Stimulated activated CD8-positive, alpha-beta memory T cell treated with anti-CD3 and anti-CD28 coated beads, Interleukin-7, amount 100 ng/mL, for 4 hours (primary cell): ENCODE measurements around the gene SIAH1.
"Not testable (repeated sequence)": the region's sequence is repeated elsewhere in the genome, so short reads cannot be mapped to it uniquely, and the experiment has no call there.

Experiments used
- DNase-seq, 2 donors: peaks; one replicate each; pipeline ENCODE4 v3.0.0-alpha.2; 2020; ENCODE audit warnings: low read depth in 2 of 2

The SIAH1 gene, protein sequence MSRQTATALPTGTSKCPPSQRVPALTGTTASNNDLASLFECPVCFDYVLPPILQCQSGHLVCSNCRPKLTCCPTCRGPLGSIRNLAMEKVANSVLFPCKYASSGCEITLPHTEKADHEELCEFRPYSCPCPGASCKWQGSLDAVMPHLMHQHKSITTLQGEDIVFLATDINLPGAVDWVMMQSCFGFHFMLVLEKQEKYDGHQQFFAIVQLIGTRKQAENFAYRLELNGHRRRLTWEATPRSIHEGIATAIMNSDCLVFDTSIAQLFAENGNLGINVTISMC

DNA sequence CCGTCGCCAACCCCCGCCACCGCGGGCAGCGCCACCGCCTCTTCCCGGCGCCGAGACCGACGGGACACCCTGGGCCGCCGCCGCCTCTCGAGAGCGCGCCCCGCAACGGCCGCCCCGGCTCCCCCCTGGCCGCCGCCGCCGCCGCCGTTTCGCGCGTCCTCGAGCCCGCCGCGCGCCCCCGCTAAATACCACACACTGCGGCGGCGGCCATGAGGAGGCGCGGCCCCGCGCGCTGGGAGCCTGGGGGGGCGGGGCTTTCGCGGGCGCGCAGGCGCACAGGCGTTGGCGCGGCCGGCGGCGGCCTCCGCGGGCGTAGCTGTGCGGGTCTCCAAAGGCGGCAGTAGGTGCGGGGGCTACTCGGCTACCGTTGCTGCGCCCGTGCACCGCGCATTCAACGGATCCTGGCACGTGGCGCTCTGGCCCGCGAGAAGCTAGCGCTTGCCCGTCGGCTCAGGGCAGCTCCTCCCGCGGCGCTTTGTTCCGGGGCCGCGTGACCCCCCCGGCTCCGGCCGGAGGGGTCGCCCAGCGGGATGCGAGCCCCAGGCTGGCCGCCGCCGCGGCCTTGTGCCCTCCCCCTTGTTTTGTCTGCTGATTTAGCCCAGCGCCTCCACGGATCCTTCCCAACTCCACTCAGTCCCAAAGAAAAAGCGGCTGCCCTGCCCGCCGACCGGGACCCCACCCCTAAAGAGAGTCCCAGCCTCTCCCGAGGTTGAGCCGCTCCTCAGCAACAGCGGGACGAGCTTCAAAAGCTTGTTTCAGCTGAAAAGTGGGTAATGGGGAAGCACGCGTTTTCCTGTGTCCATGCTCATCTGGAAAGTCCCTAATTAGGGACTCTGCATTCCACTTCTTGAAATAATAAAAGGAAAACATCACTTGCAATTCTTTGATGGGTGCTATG, at the start of gene SIAH1:
Gene SIAH1 (minus strand): TSS at position 161 of the 898 bp plus-strand sequence. CDS start 22,985 bp downstream, outside the sequence.
- peak; percentile 59 to 83 for DNase-seq

DNA sequence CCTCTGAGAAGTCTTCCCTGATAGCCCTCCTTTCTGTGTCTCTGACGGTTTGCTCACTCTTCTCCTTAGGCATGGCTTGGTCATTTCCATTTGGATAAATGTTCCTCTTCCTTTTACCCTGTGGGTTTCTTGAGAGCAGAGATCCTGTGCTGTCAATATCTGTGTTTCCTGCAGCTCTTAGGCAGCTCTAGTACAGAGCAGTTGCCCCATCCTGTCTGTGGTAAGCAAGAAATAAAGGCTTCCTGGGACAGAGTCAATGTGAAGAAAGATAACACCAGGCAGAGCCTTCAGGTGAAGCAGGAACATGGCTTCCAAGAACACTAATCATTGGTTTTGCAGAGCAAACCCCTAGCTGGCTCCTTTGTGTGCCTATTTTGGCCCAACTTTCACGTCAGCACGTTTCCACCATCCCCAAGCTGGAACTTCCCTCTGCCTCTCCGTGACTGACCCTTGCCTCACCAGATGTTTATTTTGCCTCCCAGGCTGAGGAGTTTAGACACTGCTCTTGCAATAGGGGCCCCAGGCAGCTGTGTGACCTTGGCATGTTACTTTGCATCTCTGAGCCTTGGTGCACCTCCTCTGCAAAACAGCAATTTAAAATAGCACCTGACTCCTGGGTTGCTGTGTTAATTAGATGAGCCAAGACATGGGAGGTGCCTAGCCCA, 49.6 kb upstream of the SIAH1 start:
- no peak for DNase-seq

DNA sequence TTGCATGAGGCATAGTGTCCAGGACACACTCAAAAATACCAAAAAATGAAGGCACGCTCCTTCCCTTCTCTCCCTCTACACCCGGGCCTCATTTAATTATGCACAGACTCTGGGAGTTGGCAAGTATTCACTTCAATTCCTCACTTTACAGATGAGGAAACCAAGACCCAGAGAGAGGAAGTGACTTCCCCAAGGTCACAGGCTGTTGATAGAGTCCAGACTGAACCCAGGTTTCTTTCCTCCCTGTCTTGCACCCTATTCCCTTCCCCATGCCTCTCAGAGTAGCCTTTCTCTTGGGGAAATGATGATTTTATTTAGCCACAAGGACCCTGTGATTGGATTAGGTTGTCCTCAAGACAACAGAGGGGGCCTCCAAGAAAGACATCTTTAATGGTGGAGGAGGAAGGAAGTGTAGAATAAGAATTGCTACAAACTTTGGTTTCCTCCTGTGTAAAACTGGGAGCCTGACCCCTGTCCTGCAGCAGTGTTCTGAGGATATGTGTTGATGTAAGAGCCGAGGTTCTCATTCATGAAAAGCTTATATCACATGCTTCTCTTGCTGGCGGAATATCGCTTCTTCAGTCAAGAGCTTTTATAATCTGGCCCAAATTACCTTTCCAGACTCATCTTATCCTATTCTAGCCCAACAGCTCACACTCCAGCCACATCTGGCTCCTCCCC, 48.8 kb upstream of the SIAH1 start:
- DNase-seq = no peak

DNA sequence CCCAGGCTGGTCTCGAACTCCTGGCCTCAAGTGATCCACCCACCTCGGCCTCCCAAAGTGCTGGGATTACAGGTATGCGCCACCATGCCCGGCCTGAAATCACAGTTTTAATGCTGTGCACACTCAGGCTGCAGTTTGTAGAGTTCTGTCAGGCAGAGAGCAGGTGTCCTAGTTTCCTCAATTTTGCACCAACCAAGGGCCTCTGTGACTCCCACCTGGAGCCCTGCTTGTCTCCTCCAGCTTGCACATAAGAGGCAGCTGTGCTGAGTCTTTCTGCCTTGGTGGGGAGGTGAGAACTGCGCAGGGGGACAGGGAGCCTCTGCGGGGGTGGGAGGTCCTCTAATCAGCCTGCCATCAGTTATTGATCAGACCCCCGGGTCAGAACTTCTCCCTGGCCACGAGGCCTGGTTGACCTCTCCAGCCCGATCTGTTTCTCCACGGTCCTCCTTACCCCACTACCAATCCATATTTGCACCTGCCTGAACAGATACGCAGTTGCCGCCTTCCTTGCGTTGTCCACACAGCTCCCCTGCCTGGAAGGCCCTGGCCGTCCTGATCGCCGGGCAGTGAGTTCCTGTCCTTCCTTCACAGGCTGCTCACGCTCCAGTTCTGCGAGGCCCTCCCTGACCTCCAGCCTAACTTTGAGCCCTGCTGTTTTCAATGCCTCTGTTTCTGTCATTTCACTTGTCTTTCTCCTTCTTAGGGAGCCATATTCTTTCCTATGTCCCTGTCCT, 48.1 kb upstream of the SIAH1 start:
- DNase-seq = no peak

DNA sequence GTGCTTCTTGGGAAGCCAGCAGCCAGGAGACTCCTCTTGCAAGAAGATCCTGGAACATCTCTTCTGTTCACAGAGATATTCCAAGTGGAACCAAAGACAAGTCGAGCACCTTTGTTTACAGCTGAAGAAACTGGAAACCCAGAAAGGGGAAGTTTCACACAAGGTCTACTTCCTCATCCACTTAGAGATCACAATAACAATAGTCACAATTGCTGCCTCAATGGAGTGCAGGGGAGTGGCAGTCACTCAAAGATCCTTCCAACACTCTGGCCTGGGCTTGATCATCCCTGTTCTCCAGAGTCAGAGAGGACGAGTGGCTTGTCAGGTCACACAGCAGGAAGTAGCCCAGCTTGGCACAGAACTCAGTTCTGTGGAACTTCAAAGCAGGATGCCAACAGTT, 46.9 kb upstream of the SIAH1 start:
- DNase-seq = no peak

DNA sequence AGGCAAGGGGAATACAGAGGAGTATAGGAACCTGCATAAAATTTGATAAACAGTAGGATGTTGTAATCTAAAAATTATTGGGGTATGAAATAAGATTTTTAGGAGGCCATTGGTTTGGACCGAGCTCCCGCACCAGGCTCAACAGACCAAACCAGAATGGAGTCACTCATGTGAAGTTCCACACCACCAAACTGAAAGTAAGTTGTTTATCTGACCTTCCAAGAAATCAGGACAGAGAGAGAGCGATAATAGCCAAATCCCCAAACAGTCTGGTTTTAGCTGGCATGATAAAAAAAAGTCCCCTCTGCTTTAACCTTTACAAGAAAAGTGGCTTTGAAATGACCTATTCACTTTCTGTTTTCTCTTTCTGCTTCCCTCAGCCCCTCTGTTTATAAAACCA, 45.7 kb upstream of the SIAH1 start:
- no peak for DNase-seq

DNA sequence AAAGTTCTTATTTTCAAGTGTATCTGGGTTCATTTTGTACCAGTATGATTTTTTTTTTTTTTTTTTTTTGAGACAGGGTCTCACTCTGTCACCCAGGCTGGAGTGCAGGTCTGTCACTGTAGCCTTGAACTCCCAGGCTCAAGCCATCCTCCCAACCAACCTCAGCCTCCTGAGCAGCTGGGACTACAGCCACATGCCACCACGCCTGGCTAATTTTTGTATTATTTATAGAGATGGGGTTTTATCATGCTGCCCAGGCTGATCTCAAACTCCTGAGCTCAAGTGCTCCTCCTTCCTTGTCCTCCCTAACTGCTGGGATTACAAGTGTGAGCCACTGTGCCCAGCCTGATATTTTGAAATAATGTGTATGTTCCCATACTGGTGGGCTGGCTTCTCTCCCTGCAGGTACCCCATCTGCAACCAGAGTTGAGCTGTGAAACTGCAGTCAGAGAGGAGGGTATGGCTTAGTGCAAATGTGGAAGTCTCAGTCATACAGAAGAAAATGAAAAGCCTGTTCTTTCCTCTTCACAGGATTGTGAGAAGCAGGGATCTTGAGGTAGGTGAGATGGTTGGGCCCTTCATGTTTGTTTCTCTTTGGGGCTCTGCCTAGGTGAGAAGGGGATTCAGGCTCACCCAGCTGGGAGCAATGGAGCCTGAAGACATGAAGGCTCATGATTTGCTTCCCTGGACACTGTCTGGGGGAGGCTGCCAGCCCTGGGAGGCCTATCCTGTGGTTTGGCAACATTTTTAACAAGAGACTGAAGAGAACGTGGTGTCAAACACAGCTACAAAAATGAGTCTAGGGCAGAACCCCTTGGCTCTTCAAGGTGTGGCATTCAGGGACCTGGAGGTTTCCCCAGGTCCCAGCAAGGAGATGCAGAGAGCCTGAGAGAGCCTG, 41.3 kb upstream of the SIAH1 start:
- no peak for DNase-seq

DNA sequence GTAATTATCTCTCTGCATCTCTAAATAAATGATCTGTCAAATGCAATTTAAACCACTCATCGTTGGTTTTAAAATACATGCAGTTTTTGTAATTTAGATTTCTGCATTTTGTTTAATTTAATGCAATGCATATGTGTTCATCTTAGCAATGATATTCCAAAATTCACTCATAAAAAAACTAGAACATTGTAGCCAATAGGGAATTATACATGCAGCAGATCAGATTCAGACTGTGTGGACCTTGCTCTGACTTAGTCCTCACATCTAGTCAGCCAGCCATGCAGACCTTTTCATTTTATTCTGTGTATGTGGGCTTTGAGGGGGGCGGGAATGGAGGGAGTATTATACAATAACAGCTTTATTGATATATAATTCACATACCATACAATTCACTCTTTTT, 37.3 kb upstream of the SIAH1 start:
- DNase-seq = no peak

DNA sequence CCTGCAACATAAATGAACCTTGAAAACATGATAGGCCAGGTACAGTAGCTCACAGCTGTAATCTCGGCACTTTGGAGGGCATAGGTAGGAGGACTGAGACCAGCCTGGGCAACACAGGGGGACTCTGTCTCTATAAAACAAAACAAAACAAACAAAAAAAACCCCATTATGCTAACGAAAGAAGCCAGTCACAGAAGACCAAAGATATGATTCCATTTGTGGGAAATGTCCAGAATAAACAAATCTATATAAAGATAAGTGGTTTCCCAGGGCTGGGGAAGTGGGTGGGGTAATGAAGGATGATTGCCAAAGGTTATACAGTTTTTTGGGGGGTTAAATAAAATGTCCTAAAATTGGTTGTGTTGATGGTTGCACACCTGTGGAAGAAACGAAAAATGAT, 36.5 kb upstream of the SIAH1 start:
- no peak for DNase-seq

DNA sequence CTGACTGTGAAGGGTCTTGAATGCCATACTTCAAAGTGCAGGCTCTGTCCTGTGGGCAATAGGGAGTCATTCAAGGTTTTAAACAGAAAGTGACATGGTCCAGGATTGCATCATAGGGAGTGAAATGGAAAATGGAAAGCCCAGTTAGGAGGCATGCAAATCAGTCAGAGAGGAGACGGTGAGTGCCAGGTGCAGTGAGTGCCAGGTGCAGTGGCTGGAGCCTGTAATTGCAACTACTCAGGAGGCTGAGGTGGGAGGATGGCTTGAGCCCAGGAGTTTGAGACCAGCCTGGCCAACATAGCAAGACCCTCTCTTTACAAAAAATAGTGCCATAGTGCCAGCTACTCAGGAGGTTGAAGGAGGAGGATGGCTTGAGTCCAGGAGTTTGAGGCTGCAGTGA, 35.2 kb upstream of the SIAH1 start:
- no peak for DNase-seq

DNA sequence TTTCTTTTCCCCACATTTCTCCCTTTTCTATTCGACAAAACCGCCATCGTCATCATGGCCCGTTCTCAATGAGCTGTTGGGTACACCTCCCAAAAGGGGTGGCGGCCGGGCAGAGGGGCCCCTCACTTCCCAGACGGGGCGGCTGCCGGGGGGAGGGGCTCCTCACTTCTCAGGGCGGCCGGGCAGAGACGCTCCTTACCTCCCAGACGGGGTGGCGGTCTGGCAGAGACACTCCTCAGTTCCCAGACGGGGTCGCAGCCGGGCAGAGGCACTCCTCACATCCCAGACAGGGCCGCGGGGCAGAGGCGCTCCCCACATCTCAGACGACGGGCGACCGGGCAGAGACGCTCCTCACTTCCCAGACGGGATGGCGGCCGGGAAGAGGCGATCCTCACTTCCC, 31.4 kb upstream of the SIAH1 start:
- DNase-seq = not testable (repeated sequence)

DNA sequence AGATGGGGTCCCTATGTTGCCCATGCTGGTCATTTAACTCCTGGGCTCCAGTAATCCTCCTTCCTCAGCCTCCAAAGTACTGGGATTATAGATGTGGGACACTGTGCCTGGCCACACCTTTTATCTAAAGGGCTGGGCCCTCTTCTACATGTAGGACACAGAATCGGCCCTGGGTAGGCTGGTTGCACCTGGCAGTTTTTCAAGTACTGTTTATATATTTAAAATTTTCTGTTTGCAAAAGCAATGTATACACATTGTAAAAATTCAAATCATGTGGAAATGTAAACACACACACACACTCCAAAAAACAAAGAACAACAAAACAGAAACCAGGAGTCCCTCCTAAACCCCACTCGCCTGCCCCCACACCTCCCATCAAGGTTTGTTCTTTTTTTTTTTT, 28.1 kb upstream of the SIAH1 start:
- no peak for DNase-seq

DNA sequence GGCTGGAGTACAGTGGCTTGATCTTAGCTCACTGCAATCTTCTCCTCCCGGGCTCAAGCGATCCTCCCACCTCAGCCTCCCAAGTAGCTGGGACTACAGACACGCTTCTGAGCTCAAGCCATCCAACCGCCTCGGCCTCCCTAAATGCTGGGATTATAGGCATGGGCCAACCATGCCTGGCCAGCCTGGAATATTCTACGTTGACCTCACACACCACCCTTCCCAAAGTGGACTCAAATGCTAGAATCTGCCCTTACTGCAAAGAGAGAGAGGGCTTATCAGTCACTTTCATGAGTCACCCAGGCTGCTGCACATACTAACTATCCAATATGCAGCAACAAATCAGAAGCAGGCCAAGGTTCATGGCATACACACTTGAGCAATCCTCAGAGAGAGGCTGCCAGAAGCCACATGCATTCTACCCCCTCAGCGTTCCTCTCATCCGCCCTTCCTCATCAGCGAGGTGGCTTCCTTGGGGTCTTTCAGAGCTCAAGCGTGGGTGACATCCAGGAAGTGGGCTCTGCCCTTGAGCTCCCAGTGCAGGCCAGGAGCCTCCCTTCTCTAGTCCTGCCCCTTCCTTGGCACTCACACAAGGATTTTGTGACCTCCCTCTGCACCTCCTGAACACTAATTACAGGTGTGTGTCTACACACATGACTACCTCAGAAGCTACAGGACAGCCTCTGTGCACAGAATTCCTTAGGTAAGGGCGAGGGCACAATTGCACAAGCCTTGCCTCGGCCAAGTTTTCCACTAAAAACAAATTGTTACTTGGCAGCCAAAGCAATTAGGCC, 24.8 kb upstream of the SIAH1 start:
- DNase-seq = no peak

DNA sequence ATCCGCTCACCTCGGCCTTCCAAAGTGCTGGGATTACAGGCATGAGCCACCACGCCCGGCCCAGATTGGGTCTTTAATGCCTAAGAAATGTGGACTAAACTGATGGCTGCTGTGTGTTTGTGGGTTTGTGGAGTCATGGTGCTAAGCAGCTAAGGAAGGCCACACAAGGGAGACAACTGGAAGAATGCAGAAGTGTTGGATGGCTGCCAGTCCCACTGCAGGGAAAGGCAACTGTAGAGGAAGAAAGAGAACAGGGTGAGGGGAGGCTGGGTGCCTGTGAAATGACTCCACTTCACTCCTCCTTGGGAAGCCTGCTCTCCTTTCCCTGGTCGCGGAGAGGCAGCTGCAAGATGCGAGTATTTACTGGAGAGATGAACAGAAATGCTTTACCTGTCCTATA, 23.5 kb upstream of the SIAH1 start:
- DNase-seq = no peak

DNA sequence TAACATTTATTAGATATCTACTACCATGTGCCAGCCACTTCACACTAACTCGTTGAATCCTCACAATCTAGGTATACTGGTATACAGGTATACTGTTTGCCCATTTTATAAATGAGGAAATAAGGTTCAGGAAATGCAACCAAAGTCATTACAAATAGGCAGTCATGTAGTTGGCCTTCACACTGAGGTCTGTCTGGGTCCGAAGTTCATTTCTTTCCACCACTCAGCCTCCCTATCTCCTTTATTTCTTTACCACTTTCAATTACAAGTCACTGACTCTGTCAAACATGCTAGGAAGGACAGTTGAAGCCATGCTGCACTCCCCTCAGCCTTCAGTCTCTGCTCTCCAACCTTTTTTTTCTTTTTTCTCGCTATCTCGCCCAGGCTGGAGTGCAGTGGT, 20.7 kb upstream of the SIAH1 start:
- no peak for DNase-seq

DNA sequence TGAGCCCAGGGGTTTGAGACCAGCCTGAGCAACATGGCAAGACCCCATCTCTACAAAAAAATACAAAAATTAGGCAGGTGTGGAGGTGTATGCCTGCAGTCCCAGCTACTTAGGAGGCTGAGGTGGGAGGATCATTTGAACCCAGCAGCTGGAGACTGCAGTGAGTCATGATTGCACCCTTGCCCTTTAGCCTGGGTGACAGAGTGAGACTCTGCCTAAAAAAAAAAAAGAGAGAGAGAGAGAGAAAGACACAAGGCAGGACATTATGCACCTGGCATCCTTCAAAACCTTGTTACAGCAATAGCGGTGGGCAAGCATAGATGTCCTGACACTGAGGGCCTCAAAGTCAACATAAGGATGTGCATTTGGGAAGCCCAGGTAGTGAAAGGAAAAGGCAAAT, 19.9 kb upstream of the SIAH1 start:
- DNase-seq = no peak

DNA sequence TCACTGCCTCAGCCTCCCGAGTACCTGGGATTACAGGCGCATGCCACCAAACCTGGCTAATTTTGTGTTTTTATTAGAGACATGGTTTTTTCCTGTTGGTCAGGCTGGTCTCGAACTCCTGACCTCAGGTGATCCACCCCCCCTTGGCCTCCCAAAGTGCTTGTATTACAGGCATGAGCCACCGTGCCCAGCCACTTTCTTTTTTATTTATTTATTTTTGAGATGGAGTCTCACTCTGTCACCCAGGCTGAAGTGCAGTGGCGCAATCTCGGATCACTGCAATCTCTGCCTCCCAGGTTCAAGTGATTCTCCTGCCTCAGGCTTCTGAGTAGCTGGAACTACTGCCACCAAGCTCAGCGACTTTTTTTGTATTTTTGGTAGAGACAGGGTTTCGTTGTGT, 17.3 kb upstream of the SIAH1 start:
- DNase-seq = not testable (repeated sequence)

DNA sequence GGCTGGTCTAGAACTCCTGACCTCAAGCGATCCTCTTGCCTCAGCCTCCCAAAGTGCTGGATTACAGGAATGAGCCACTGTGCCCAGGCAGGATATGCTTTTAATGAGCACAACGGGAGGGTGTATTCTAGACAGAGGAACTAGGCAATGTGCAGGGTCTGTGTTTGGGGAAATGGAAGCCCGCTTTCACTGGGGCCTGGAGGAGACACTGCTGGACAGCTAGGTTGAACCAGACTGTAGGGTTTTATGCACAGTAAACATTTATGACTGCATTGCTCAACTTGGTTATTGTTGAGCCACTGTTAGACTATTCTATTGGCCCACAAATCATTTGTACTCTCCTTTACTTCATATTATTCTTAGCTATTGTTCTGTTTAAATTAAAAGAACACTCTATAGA, 10.2 kb upstream of the SIAH1 start:
- DNase-seq = no peak

DNA sequence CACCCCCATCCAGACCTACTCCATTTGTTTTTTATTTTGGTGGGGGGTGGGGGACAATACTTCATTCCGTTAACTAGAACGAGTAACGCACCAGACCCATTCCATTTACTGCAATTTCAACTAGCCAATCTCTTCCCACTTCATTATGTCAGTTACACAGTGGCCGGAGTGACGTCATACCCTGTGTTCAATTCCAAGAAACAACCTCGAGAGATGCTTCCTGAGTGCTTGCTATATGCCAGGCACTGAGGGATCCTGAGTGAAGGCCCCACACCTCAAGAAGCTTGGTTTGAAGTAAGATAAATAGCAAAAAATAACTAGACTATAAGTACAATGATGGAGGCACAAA, 9.1 kb upstream of the SIAH1 start:
- DNase-seq = no peak
